GM19240 (cell line): ENCODE results near the gene SUSD3.
"Not testable (repeated sequence)": the region's sequence is repeated elsewhere in the genome, so short reads cannot be mapped to it uniquely, and the experiment has no call there.

ENCODE experiments used
- DNase-seq: peaks from one replicate; pipeline ENCODE4 v3.0.0; 2011; ENCODE audit warnings: low spot score; ENCODE audit not compliant: insufficient read length

Gene SUSD3

GRCh38 chr9:93058355-93059010, at the start of gene SUSD3:
Gene SUSD3, plus strand, starts transcription at chr9:93058701. Its CDS starts 42 bp downstream, at chr9:93058743.
- no peak for DNase-seq

GRCh38 chr9:93009337-93010015, 49.0 kb upstream of the SUSD3 start:
- DNase-seq, result no peak

GRCh38 chr9:93010056-93010455, 48.4 kb upstream of the SUSD3 start:
- DNase-seq, result no peak

- no peak for DNase-seq
Observed at GRCh38 chr9:93010704-93011103, 47.8 kb upstream of the SUSD3 start.

GRCh38 chr9:93011114-93011513, 47.4 kb upstream of the SUSD3 start:
- DNase-seq, result no peak

GRCh38 chr9:93012963-93013855, 45.3 kb upstream of the SUSD3 start:
- no peak for DNase-seq

- DNase-seq, result no peak
Observed at GRCh38 chr9:93013856-93014582, 44.5 kb upstream of the SUSD3 start.

- DNase-seq, result not testable (repeated sequence)
Observed at GRCh38 chr9:93015190-93015589, 43.3 kb upstream of the SUSD3 start.

GRCh38 chr9:93017621-93018020, 40.9 kb upstream of the SUSD3 start:
- DNase-seq, result no peak

GRCh38 chr9:93020151-93020550, 38.4 kb upstream of the SUSD3 start:
- DNase-seq, result no peak

GRCh38 chr9:93020771-93021670, 37.5 kb upstream of the SUSD3 start:
- no peak for DNase-seq

- no peak for DNase-seq
Observed at GRCh38 chr9:93022066-93022465, 36.4 kb upstream of the SUSD3 start.

- no peak for DNase-seq
Observed at GRCh38 chr9:93022721-93023520, 35.6 kb upstream of the SUSD3 start.

- DNase-seq, result no peak
Observed at GRCh38 chr9:93023521-93023815, 35.0 kb upstream of the SUSD3 start.

- no peak for DNase-seq
Observed at GRCh38 chr9:93024646-93024910, 33.9 kb upstream of the SUSD3 start.

GRCh38 chr9:93024986-93025630, 33.4 kb upstream of the SUSD3 start:
- DNase-seq, result no peak

- no peak for DNase-seq
Observed at GRCh38 chr9:93025736-93026135, 32.8 kb upstream of the SUSD3 start.

- DNase-seq, result no peak
Observed at GRCh38 chr9:93026640-93027039, 31.9 kb upstream of the SUSD3 start.

GRCh38 chr9:93027750-93028149, 30.8 kb upstream of the SUSD3 start:
- DNase-seq, result no peak
